OCI-LY3 (cell line): ENCODE data around the gene PTPRU.
"Not testable (repeated sequence)": the region's sequence is repeated elsewhere in the genome, so short reads cannot be mapped to it uniquely, and the experiment has no call there.

Experiments
- H2AFZ ChIP-seq: fragments of 200-600, 300-600 bp; shearing (Covaris generic); 2 replicates; pipeline ENCODE4 v1.6.0; 2014; ENCODE audit warnings: antibody characterized with exemption, low read depth, low read length
- H3K27ac ChIP-seq: fragments of 200-600, 300-600 bp; sonication (generic); 2 replicates; pipeline ENCODE4 v1.5.1; 2014; ENCODE audit warnings: mild to moderate bottlenecking, low read length, moderate library complexity, mixed read lengths
- H3K27me3 ChIP-seq: fragments of 200-600, 300-600 bp; sonication (generic); 2 replicates; pipeline ENCODE4 v1.6.1; 2014; ENCODE audit warnings: low read depth, low read length, mixed read lengths
- H3K36me3 ChIP-seq: fragments of 200-600, 300-600 bp; sonication (generic); replicated peaks from 2 replicates; pipeline ENCODE3; 2014; ENCODE audit warnings: low read depth, low read length, mixed read lengths
- H3K4me1 ChIP-seq: fragments of 300-600, 200-600 bp; sonication (generic); 2 replicates; pipeline ENCODE4 v1.6.1; 2014; ENCODE audit warnings: low read length, mixed read lengths
- H3K4me2 ChIP-seq: fragments of 200-600, 300-600 bp; sonication (generic); 2 replicates; pipeline ENCODE4 v1.6.1; 2014; ENCODE audit warnings: low read length, mixed read lengths
- H3K4me3 ChIP-seq: fragments of 300-600, 200-600 bp; sonication (generic); 2 replicates; pipeline ENCODE4 v1.5.1; 2014; ENCODE audit warnings: antibody characterized with exemption, mild to moderate bottlenecking, low read length, moderate library complexity
- H3K79me2 ChIP-seq: fragments of 300-600, 200-600 bp; shearing (Covaris generic); 2 replicates; pipeline ENCODE4 v1.6.1; 2014; ENCODE audit warnings: mild to moderate bottlenecking, low read length, mixed read lengths
- H3K9ac ChIP-seq: fragments of 300-600, 200-600 bp; shearing (Covaris generic); 2 replicates; pipeline ENCODE4 v1.6.0; 2014; ENCODE audit warnings: mild to moderate bottlenecking, low read length, moderate library complexity
- H3K9me3 ChIP-seq: fragments of 200-600, 300-600 bp; shearing (Covaris generic); 2 replicates; pipeline ENCODE4 v1.6.1; 2014; ENCODE audit warnings: low read length, mixed read lengths; ENCODE audit not compliant: insufficient read depth
- H4K20me1 ChIP-seq: fragments of 200-600, 300-600 bp; sonication (generic); 2 replicates; pipeline ENCODE4 v1.6.1; 2016; ENCODE audit warnings: low read length, mixed read lengths; ENCODE audit not compliant: insufficient read depth
- CTCF ChIP-seq: fragments of 200-600, 300-600 bp; sonication (generic); IDR thresholded peaks from 2 replicates; pipeline ENCODE4 v1.5.1; 2014; ENCODE audit warnings: antibody characterized with exemption, low read length, low read depth
- EZH2phosphoT487 ChIP-seq: fragments of 200-600 bp; shearing (Covaris generic); IDR thresholded peaks from 2 replicates; pipeline ENCODE4 v1.6.1; 2018; ENCODE audit warnings: antibody characterized with exemption, mixed run types, low read depth

The PTPRU gene

GRCh38 chr1:29213055-29213454, 23.3 kb upstream of the PTPRU start:
- no peak for TF ChIP-seq EZH2phosphoT487
- TF ChIP-seq CTCF: no peak
- no peaks in the 10 kb centered on the region for H3K79me2 ChIP-seq
- no peak overlapping the region for H3K27ac ChIP-seq
- no peak overlapping the region for H3K4me3 ChIP-seq
- H3K9ac ChIP-seq: no peak overlapping the region
- no peaks in the 10 kb centered on the region for H4K20me1 ChIP-seq
- H3K9me3 ChIP-seq: no peaks in the 10 kb centered on the region
- H3K4me1 ChIP-seq: peaks cover 17% of the 10 kb centered on the region
- H3K4me2 ChIP-seq: no peak overlapping the region
- H3K36me3 ChIP-seq: peaks cover 6% of the 10 kb centered on the region
- H2AFZ ChIP-seq: no peak overlapping the region
- no peaks in the 10 kb centered on the region for H3K27me3 ChIP-seq

GRCh38 chr1:29217633-29218032, 18.7 kb upstream of the PTPRU start:
- Histone ChIP-seq H2AFZ (no peak overlapping the region), H3K9ac (no peak overlapping the region), H3K4me2 (no peak overlapping the region), H4K20me1 (no peaks in the 10 kb centered on the region), H3K4me1 (no peaks in the 10 kb centered on the region), H3K9me3 (no peaks in the 10 kb centered on the region), H3K79me2 (no peaks in the 10 kb centered on the region), H3K27ac (no peak overlapping the region), H3K4me3 (no peak overlapping the region), H3K27me3 (no peaks in the 10 kb centered on the region), H3K36me3 (no peaks in the 10 kb centered on the region)
- TF ChIP-seq EZH2phosphoT487 (no peak), CTCF (no peak)

DNA sequence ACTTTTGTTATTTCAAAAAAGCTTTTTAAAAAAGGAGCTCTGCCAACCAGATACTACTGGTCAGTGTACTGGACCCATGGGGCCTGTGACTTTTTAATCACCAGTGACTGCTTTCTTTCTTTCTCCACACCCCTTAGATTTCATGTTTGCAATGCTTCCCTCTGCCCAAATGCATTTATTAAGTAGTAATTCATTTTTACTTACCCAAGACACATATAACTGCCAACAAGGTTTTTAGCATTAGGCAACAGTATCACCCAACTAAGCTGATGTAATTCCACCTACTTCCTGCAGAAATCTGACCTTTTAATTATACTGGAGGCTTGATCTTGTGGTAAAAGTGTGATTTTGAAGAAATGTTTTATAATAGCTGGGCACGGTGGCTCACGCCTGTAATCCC, 18.1 kb upstream of the PTPRU start:
- Histone ChIP-seq H3K4me1 (no peaks in the 10 kb centered on the region), H3K27ac (no peak overlapping the region), H3K4me2 (no peak overlapping the region)

GRCh38 chr1:29221296-29221695, 15.0 kb upstream of the PTPRU start:
- TF ChIP-seq CTCF (no peak), EZH2phosphoT487 (no peak)
- H3K36me3 ChIP-seq: no peaks in the 10 kb centered on the region
- no peaks in the 10 kb centered on the region for H4K20me1 ChIP-seq
- H3K4me1 ChIP-seq: no peaks in the 10 kb centered on the region
- no peak overlapping the region for H3K9ac ChIP-seq
- no peak overlapping the region for H3K4me3 ChIP-seq
- no peak overlapping the region for H3K4me2 ChIP-seq
- no peak overlapping the region for H3K27ac ChIP-seq
- no peak overlapping the region for H2AFZ ChIP-seq
- H3K9me3 ChIP-seq: no peaks in the 10 kb centered on the region
- no peaks in the 10 kb centered on the region for H3K79me2 ChIP-seq
- H3K27me3 ChIP-seq: no peaks in the 10 kb centered on the region

More for the DNA sequence above, 18.1 kb upstream of the PTPRU start:
- Histone ChIP-seq H3K4me3 (no peak overlapping the region), H3K9me3 (no peaks in the 10 kb centered on the region), H3K36me3 (no peaks in the 10 kb centered on the region), H3K79me2 (no peaks in the 10 kb centered on the region), H2AFZ (no peak overlapping the region), H3K27me3 (no peaks in the 10 kb centered on the region), H3K9ac (no peak overlapping the region), H4K20me1 (no peaks in the 10 kb centered on the region)
- TF ChIP-seq EZH2phosphoT487 (no peak), CTCF (no peak)

- not testable (repeated sequence) for H4K20me1 ChIP-seq, H3K9ac ChIP-seq, H3K27ac ChIP-seq, H3K4me2 ChIP-seq, H3K27me3 ChIP-seq, H3K4me3 ChIP-seq, H3K4me1 ChIP-seq, H3K9me3 ChIP-seq, H2AFZ ChIP-seq, H3K36me3 ChIP-seq, H3K79me2 ChIP-seq
These were observed 14.1 kb upstream of the PTPRU start for GRCh38 chr1:29222260-29222659.
